SK-N-MC (cell line): Measurements from ENCODE around the gene ESPN.
A peak's percentile ranks its signal among the peaks of the same experiment; 100 is the strongest.
"Not testable (repeated sequence)": the region's sequence is repeated elsewhere in the genome, so short reads cannot be mapped to it uniquely, and the experiment has no call there.

Experiments
- DNase-seq: peaks from one replicate; pipeline ENCODE4 v3.0.0-alpha.2; 2011; ENCODE audit warnings: low read depth, low spot score
- H3K27ac ChIP-seq: fragments of 200-600 bp; sonication (generic); 2 replicates; pipeline ENCODE4 v1.5.1; 2016; ENCODE audit warnings: mixed run types
- H3K36me3 ChIP-seq: fragments of 200-600 bp; sonication (generic); 2 replicates; pipeline ENCODE4 v1.6.1; 2017; ENCODE audit warnings: antibody characterized with exemption, low read length, mixed read lengths; ENCODE audit not compliant: insufficient read depth
- H3K4me3 ChIP-seq: fragments of 200-600 bp; sonication (generic); 2 replicates; pipeline ENCODE4 v1.5.1; 2016
- H3K9ac ChIP-seq: fragments of 200-600 bp; sonication (generic); 2 replicates; pipeline ENCODE4 v1.8.0; 2017; ENCODE audit warnings: mixed run types, mixed read lengths; ENCODE audit not compliant: insufficient read length
- H3K9me3 ChIP-seq: fragments of 200-600 bp; sonication (generic); 2 replicates; pipeline ENCODE4 v1.6.1; 2017; ENCODE audit warnings: low read depth, mild to moderate bottlenecking, antibody characterized with exemption, low read length, moderate library complexity, mixed read lengths
- EZH2 ChIP-seq: fragments of 200-600 bp; sonication (generic); IDR thresholded peaks from one replicate; pipeline ENCODE4 v1.6.1; 2017; ENCODE audit warnings: antibody characterized with exemption
- FOXP2 ChIP-seq: optimal IDR thresholded peaks from 2 replicates; pipeline ENCODE3; 2011; ENCODE audit warnings: mild to moderate bottlenecking, moderate library complexity; ENCODE audit not compliant: insufficient read depth; ENCODE audit errors: extremely low read length, control extremely low read depth
- POLR2AphosphoS5 ChIP-seq: IDR thresholded peaks from 2 replicates; pipeline ENCODE4 v1.6.1; 2012; ENCODE audit warnings: mild to moderate bottlenecking, low read depth, low read length, borderline replicate concordance

The ESPN gene

DNA sequence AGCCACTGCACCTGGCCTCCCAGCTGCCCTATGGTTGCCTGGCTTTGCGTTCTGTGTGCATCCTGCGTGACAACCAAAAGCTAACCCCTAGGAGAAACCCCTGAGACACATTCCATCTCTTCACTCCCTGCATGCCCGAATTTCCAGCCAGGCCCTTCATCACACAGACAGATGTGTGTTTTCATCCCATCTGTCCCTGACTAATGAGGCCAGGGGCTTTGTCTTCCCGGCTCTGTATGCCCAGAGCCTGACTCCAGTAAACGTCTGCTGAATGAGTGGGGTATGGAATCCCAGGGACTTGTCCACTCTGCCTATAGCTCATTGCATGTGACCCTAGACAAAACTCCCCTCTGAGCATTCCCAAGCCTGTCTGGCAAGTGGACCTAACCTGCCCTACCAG lies 9.6 kb downstream of the ESPN start:
- DNase-seq: no peak
- H3K4me3 ChIP-seq: no peak overlapping the region
- TF ChIP-seq FOXP2: no peak
- TF ChIP-seq EZH2: no peak
- no peaks in the 10 kb centered on the region for H3K36me3 ChIP-seq
- H3K27ac ChIP-seq: no peak overlapping the region
- no peak overlapping the region for H3K9ac ChIP-seq
- no peaks in the 10 kb centered on the region for H3K9me3 ChIP-seq

DNA sequence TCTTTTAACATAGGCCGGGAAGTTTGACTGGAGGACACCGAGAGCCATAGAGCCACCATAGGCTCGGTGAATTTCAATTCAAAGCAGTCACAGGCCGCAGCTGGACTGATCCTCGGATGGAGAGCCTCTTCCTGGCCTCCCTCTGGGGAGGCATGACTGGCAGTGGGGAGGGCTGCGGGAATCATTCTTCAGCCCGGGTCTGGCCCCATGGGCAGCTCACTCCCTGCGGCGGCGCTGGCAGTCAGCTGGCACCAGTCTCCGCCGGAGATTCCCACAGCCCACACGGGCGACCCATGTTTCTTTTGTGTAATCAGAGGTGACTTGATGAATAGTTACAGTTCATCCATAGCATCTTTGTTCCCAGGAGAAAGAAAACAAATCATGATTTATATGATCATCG lies 10.6 kb downstream of the ESPN start:
- no peak for DNase-seq
- TF ChIP-seq FOXP2 (no peak), POLR2AphosphoS5 (no peak), EZH2 (no peak)
- Histone ChIP-seq H3K4me3 (no peak overlapping the region), H3K9me3 (no peaks in the 10 kb centered on the region), H3K27ac (no peak overlapping the region), H3K36me3 (no peaks in the 10 kb centered on the region), H3K9ac (no peak overlapping the region)

- H3K9me3 ChIP-seq: no peaks in the 10 kb centered on the region
- no peak overlapping the region for H3K9ac ChIP-seq
- H3K4me3 ChIP-seq: no peak overlapping the region
- DNase-seq: no peak
- TF ChIP-seq POLR2AphosphoS5: no peak
- no peak for TF ChIP-seq FOXP2
- TF ChIP-seq EZH2: no peak
- no peak overlapping the region for H3K27ac ChIP-seq
- no peaks in the 10 kb centered on the region for H3K36me3 ChIP-seq
Observed at GRCh38 chr1:6435547-6435946, 11.0 kb downstream of the ESPN start.

GRCh38 chr1:6436277-6436676 lies 11.7 kb downstream of the ESPN start:
- not testable (repeated sequence) for H3K36me3 ChIP-seq, H3K9me3 ChIP-seq, H3K9ac ChIP-seq, H3K27ac ChIP-seq, DNase-seq, H3K4me3 ChIP-seq

DNA sequence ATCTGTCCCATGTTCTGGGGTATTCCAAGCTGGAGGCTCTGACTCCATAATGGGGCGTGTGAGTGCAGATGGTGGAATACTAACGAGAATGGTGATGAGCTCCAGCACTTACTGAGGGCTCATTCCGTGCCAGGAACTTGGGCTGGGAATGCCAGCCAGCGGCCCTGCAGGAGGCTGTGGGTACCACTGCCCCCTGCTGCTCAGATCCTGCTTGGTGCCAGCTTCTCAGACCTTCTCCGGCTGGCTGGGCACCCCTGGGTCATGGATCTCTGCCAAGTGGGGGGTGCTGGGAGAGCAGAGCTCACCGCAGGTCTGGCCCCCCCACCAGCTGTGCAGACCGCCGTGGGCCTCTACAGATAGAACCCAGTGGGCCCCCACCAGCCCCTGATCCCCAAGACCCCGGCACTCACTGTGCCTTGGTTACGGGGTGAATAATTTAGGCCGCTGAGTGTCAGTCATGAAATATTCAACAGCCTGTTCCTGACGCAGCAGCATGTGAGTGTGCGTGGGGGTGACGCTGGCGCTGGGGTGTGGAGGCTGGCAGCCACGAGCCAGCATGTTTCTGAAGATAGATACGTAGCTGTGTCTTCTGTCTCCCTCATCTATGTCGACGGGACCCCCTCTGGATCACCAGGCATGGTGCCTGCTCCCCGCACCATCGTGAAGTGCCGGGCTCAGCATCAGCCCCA lies 12.6 kb downstream of the ESPN start:
- H3K9ac ChIP-seq, H3K9me3 ChIP-seq, H3K36me3 ChIP-seq, H3K4me3 ChIP-seq, H3K27ac ChIP-seq, DNase-seq: not testable (repeated sequence)

DNA sequence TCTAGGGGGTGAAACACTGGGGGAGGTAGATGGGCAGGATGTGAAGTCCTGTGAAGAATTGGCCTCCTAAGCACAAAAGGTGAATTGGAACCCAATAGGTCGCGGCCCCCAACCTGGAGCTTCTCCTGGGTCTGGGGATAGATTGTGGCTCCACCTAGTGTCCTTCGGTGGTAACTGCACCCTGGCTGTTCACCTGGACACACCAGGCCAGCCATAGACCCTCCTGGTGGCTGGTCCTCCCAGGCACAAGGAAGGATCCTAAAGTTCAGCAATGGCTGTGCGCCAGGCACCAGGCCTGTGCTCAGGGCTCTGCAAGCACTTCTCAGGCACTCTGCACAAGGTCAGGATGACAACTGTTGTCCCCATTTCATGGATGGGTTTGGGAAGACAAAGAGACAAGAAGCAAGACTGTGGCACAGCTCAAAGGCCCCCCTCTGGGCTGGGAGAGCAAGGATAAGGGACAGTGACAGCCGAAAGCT lies 13.5 kb downstream of the ESPN start:
- Histone ChIP-seq H3K9ac (no peak overlapping the region), H3K9me3 (no peaks in the 10 kb centered on the region), H3K36me3 (no peaks in the 10 kb centered on the region), H3K27ac (no peak overlapping the region), H3K4me3 (no peak overlapping the region)
- no peak for TF ChIP-seq FOXP2
- DNase-seq: no peak

- Histone ChIP-seq H3K9me3 (no peaks in the 10 kb centered on the region), H3K4me3 (peak overlapping the region; percentile 58), H3K36me3 (no peaks in the 10 kb centered on the region), H3K27ac (no peak overlapping the region), H3K9ac (no peak overlapping the region)
- TF ChIP-seq FOXP2 (no peak), EZH2 (no peak), POLR2AphosphoS5 (no peak)
- no peak for DNase-seq
Observed at GRCh38 chr1:6440198-6441126, 15.9 kb downstream of the ESPN start.

DNA sequence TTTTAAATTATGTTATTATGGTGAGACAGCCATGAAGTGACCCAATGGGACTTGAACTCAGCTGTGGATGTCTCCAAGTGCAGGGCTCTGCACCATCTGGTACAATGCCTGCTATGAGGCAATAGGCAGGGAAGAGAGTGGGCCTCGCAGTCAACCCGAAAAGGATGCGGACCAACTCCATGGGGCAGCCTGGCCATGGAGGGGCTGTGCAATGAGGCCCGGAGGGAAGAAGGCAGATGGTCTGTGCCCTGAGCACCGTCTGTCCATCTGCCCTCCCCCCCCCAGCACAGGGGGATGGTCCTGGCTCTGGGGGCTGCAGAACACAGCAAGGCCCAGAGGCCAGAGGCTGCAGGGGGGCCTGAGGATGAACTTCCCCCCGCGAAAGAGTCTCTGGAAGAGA lies 17.0 kb downstream of the ESPN start:
- no peak for DNase-seq
- TF ChIP-seq EZH2: no peak
- TF ChIP-seq FOXP2: no peak
- TF ChIP-seq POLR2AphosphoS5: no peak
- no peaks in the 10 kb centered on the region for H3K36me3 ChIP-seq

More for the DNA sequence above, 17.0 kb downstream of the ESPN start:
- no peak overlapping the region for H3K27ac ChIP-seq
- no peak overlapping the region for H3K4me3 ChIP-seq
- H3K9me3 ChIP-seq: no peaks in the 10 kb centered on the region
- H3K9ac ChIP-seq: no peak overlapping the region
